ENCODE results near the gene TRIM13. TPM values are rescaled to one million over a fixed set of nuclear protein-coding genes. Genes with fewer than 3 reads are reported as not detected.
"Not testable (repeated sequence)": the region's sequence is repeated elsewhere in the genome, so short reads cannot be mapped to it uniquely, and the experiment has no call there.

Gene TRIM13
- total and polyA plus RNA-seq, 5 donors = 14.0 to 25.4 (median 19.9) TPM

DNA sequence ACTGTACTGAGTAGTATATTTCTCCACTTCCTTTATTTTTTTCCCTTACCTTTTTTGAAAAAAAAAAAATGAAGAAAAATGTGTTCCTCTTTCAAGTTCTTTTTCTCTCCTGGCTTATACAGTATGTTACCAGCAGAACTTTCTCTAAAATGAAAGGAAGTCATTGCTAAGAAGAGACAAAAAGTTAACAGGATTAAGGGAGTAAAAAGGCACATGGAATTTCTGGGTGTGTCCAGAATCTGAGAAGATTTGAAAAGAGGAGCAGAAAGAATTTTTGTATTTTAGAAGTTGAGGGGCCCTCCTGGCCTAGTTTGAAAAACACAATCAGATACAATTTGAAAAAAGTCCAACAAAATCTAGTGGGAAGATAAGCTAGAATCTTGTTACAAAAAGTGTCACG lies 21.0 kb upstream of the TRIM13 start:
- ATAC-seq (no peak), DNase-seq (no peak)
- H3K4me1 ChIP-seq (ENCODE audit: control insufficient read depth, insufficient read depth, low read length) = peaks cover 4% of the 10 kb centered on the region
- H3K27me3 ChIP-seq (ENCODE audit: control insufficient read depth, insufficient read depth) = no peaks in the 10 kb centered on the region
- 91% methylated on average over 1 of the region's 1 CpG for WGBS
- H3K4me3 ChIP-seq (ENCODE audit: low read length) = no peak overlapping the region
- no peaks in the 10 kb centered on the region for H3K9me3 ChIP-seq (ENCODE audit: control insufficient read depth, low read length)
- intact Hi-C loops (cut with DNase I) = loop anchor here in 3 of 4 donors (5.0 to 10.0 kb wide), 7 partner anchors 556 to 1091 kb away; no protein-coding TSS in a partner anchor
- H3K27ac ChIP-seq (ENCODE audit: low read length) = no peak overlapping the region

DNA sequence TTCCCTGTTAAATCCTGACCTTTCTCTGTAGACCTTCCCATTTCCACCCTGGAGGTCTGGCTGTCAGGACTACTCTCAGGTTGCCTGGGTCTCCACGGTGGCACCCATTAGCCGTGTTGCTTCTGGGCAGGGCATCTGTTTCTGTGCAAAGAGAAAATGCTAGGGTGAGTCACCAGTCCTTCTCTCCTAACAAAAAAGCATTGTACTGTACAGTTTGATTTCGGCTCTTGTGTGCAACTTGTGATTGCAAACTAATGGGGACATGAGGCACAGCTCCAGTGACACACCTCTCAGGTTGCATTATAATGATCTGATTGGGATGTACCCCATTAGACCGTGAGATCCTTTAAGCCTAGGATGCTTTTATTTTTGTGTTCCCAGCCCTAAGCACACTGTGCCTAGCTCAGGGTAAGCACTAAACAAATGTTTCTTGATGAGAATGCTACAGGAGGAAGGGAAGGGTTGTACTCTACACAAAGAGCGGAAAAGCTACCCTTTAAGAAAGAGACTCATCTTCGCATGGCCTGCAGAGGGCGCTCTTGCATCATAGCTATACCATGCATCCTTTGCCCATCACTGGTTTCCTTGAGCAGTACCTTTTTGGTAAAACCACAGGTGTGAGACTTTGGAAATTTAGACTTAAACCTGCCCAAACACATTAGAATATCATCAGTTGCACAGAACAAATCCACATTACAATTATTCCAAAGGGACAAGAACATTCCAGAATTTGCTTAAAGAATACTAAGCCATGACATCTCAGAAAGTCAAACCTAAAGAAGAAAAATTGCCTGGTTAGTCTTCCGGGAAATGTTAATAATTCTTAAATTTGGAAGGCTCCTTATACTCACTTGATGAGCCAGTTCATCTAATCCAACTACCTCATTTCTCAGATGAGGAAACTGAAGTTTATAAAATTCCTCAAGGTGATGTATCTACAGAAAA lies 20.3 kb upstream of the TRIM13 start:
- H3K9me3 ChIP-seq (ENCODE audit: control insufficient read depth, low read length) = no peaks in the 10 kb centered on the region
- no peaks in the 10 kb centered on the region for H3K27me3 ChIP-seq (ENCODE audit: control insufficient read depth, insufficient read depth)
- 52% methylated on average over 8 of the region's 8 CpGs for WGBS
- intact Hi-C loops (cut with DNase I) = loop anchor here in 3 of 4 donors (5.0 to 10.0 kb wide), 7 partner anchors 556 to 1091 kb away; no protein-coding TSS in a partner anchor
- peaks cover 4% of the 10 kb centered on the region for H3K4me1 ChIP-seq (ENCODE audit: control insufficient read depth, insufficient read depth, low read length)
- no peak overlapping the region for H3K4me3 ChIP-seq (ENCODE audit: low read length)
- H3K27ac ChIP-seq (ENCODE audit: low read length) = no peak overlapping the region
- DNase-seq (peak; percentile 54 to 86 (median 75)), ATAC-seq (peak; percentile 67 to 87)

DNA sequence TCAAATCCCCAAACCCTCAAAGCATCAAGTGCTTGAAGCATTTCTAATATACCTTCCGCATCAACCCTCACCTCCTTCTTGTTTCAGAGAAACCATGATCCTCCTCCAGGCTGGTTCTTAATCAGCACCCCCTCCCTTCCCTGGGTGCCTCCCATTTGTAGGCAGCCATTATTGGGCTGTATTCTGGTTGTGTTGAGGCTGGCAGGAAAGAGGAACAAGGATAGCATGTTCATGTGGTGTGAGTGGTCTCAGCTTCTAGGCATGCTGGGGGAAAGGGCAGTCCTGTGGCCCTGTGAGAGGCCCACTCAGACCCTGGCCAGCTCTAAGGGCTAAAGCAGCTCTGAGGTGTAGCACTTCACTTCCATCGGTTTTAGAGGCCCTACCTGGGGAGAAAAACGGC lies 18.9 kb upstream of the TRIM13 start:
- Histone ChIP-seq H3K27me3 (ENCODE audit: control insufficient read depth, insufficient read depth) (no peaks in the 10 kb centered on the region), H3K27ac (ENCODE audit: low read length) (no peak overlapping the region), H3K4me1 (ENCODE audit: control insufficient read depth, insufficient read depth, low read length) (peaks cover 4% of the 10 kb centered on the region), H3K4me3 (ENCODE audit: low read length) (no peak overlapping the region), H3K9me3 (ENCODE audit: control insufficient read depth, low read length) (no peaks in the 10 kb centered on the region)
- DNase-seq (no peak), ATAC-seq (no peak)
- intact Hi-C loops (cut with DNase I) = loop anchor here in 3 of 4 donors (5.0 to 10.0 kb wide), 7 partner anchors 554 to 1089 kb away; no protein-coding TSS in a partner anchor
- WGBS = 71% methylated on average over 3 of the region's 3 CpGs

DNA sequence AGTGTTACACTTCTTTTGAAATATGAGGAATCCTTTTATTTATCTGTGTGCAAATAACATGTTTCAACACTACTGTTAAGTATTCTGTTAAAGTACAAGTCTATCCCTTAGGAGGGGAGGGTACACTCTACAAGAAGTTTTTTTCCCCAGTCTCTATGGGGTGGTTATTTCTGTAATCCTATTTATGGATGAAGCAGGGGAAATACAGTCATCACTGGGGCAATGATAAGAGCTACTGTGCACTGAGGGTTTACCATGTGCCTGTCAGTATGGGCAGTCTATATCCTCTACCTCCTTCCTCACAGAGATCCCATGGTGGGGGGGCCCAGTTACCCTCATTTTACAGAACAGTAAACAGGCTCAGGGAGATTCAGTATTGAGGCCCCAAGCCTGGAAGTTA lies 16.6 kb upstream of the TRIM13 start:
- Histone ChIP-seq H3K9me3 (ENCODE audit: control insufficient read depth, low read length) (no peaks in the 10 kb centered on the region), H3K4me3 (ENCODE audit: low read length) (no peak overlapping the region), H3K4me1 (ENCODE audit: control insufficient read depth, insufficient read depth, low read length) (peaks cover 4% of the 10 kb centered on the region), H3K27ac (ENCODE audit: low read length) (no peak overlapping the region), H3K27me3 (ENCODE audit: control insufficient read depth, insufficient read depth) (no peaks in the 10 kb centered on the region)
- no peak for DNase-seq
- ATAC-seq = no peak
- intact Hi-C loops (cut with DNase I) = no loop called here

DNA sequence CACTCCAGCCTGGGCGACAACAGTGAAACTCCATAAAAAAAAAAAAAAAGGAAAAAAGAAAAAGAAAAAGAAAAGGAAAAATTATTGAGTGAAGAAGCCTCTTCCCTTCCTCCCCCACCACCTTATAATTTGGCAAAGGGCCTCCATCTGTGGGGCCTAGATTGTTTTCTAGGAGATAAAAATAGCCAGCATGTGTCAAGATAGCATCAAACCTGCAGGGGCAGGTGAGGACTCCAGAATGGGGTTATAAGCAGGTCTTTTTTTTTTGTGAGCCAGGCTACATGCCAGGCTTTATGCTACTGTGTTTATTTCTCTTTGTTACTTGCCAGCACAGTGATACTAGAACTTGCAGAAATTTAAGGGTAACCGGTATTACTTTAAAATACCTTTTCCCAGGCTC lies 11.7 kb upstream of the TRIM13 start:
- DNase-seq (no peak), ATAC-seq (no peak)
- Histone ChIP-seq H3K4me1 (ENCODE audit: control insufficient read depth, insufficient read depth, low read length) (no peaks in the 10 kb centered on the region), H3K4me3 (ENCODE audit: low read length) (no peak overlapping the region), H3K9me3 (ENCODE audit: control insufficient read depth, low read length) (no peaks in the 10 kb centered on the region), H3K27ac (ENCODE audit: low read length) (no peak overlapping the region), H3K27me3 (ENCODE audit: control insufficient read depth, insufficient read depth) (no peaks in the 10 kb centered on the region)
- WGBS = 86% methylated on average over 2 of the region's 2 CpGs
- intact Hi-C loops (cut with DNase I) = no loop called here

DNA sequence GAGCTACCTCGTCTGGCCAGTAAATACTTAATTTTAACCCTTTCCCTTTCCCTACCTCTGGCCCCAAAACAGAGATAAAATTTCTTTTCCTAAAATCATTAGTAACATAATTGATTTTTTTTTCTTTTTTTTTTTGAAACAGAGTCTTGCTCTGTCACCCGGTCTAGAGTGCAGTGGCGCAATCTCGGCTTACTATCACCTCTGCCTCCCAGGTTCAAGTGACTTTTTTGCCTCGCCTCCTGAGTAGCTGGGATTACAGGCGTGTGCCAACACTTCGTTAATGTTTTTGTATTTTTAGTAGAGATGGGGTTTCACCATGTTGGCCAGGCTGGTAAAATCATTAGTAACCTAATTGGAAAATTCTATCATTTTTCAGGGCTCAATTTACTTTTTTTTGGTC lies 10.4 kb upstream of the TRIM13 start:
- Histone ChIP-seq H3K27ac (ENCODE audit: low read length) (no peak overlapping the region), H3K4me1 (ENCODE audit: control insufficient read depth, insufficient read depth, low read length) (no peaks in the 10 kb centered on the region), H3K9me3 (ENCODE audit: control insufficient read depth, low read length) (no peaks in the 10 kb centered on the region), H3K4me3 (ENCODE audit: low read length) (no peak overlapping the region), H3K27me3 (ENCODE audit: control insufficient read depth, insufficient read depth) (no peaks in the 10 kb centered on the region)
- no peak for DNase-seq
- no peak for ATAC-seq
- intact Hi-C loops (cut with DNase I) = no loop called here
- 83% methylated on average over 7 of the region's 7 CpGs for WGBS

DNA sequence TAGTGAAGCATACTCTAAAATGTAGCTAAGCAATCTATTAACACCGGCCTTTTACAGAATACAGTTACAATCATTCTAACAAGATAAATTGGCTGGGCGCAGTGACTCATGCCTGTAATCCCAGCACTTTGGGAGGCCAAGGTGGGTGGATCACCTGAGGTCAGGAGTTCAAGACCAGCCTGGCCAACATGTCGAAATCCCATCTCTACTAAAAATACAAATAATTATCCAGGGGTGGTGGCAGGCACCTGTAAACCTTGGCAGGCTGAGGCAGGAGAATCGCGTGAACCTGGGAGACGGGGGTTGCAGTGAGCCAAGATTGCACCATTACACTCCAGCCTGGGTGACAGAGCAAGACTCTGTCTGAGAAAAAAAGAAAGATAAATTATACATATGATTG lies 6.2 kb upstream of the TRIM13 start:
- not testable (repeated sequence) for H3K4me1 ChIP-seq (ENCODE audit: control insufficient read depth, insufficient read depth, low read length); H3K4me3 ChIP-seq (ENCODE audit: low read length); H3K9me3 ChIP-seq (ENCODE audit: control insufficient read depth, low read length); H3K27me3 ChIP-seq (ENCODE audit: control insufficient read depth, insufficient read depth); ATAC-seq; H3K27ac ChIP-seq (ENCODE audit: low read length); DNase-seq
- 98% methylated on average over 6 of the region's 6 CpGs for WGBS
- intact Hi-C loops (cut with DNase I) = loop anchor here in 1 of 4 donors (10.0 kb wide), 1 partner anchor 534 kb away; no protein-coding TSS in a partner anchor

DNA sequence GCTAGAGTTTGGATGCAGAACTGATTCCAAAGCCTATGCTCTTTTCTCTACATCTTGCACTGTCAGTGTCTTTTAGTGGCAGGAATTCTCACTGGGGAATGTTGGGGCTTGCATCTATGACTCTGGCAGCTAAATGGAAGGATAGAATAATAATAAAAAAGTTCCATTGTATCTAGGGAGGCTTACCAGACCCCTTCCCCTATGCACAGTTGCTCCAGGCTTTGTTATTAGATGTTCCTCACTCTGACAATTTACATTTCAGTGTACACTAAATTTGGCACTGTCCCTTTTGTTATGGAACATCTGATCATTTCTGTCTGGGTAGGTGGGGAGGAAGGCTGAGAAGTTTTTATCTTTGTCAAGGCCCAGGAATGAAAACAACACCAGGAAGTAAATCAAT lies 3.7 kb upstream of the TRIM13 start:
- no peak for ATAC-seq

DNA sequence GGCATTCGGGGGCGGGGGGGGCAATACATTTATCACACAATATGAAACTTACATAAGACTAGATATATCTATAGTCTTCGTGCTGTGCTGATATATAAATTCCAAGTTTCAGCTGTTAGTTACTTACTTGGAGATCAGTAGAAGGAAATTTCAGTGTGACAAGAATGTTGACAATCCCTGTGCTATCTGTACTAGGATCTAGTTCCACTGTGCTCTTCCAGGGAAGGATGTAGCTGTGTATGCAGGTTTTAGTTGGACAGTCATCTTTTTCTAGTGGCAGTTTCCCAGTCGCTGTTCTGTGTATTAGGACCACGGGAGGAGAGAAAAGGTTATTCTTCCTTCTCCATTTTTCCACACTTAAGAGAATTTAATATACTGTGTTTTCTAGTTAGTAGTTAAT lies 3.2 kb upstream of the TRIM13 start:
- H3K27ac ChIP-seq (ENCODE audit: low read length) = no peak overlapping the region
- 80% methylated on average over 5 of the region's 5 CpGs for WGBS
- no peaks in the 10 kb centered on the region for H3K9me3 ChIP-seq (ENCODE audit: control insufficient read depth, low read length)
- DNase-seq (no peak), ATAC-seq (no peak)
- H3K4me1 ChIP-seq (ENCODE audit: control insufficient read depth, insufficient read depth, low read length) = no peaks in the 10 kb centered on the region
- intact Hi-C loops (cut with DNase I) = loop anchor here in 1 of 4 donors (10.0 kb wide), 1 partner anchor 531 kb away; no protein-coding TSS in a partner anchor
- H3K4me3 ChIP-seq (ENCODE audit: low read length) = no peak overlapping the region
- H3K27me3 ChIP-seq (ENCODE audit: control insufficient read depth, insufficient read depth) = no peaks in the 10 kb centered on the region

More for the DNA sequence above, 3.7 kb upstream of the TRIM13 start:
- no peaks in the 10 kb centered on the region for H3K9me3 ChIP-seq (ENCODE audit: control insufficient read depth, low read length)
- no peak overlapping the region for H3K4me3 ChIP-seq (ENCODE audit: low read length)
- no peak overlapping the region for H3K27ac ChIP-seq (ENCODE audit: low read length)
- no peaks in the 10 kb centered on the region for H3K4me1 ChIP-seq (ENCODE audit: control insufficient read depth, insufficient read depth, low read length)
- no peak for DNase-seq
- H3K27me3 ChIP-seq (ENCODE audit: control insufficient read depth, insufficient read depth) = no peaks in the 10 kb centered on the region
- intact Hi-C loops (cut with DNase I) = loop anchor here in 1 of 4 donors (10.0 kb wide), 1 partner anchor 532 kb away; no protein-coding TSS in a partner anchor

DNA sequence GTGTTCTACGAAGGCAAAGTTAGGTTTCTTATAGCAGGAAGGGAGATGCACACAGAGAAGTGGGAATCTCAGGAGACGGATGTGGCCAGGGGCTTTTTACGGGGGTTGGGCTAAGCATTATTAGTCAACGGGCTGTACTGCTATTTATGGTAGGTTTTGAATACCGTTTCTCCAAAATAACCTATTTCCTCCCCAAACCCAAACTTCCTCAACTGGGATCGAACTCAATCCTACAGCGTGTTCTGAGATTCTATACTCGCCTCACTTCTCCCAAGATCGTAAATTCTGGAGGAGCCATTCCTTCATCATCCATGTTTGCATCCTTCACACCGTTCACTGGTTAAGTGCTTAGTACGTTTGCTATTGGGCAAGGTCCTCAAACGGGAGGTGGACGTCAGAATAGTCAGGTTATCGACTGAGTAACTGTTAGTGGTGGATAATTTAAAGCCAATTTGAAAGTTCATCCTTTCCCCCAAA lies 1.2 kb upstream of the TRIM13 start:
- Histone ChIP-seq H3K9me3 (ENCODE audit: control insufficient read depth, low read length) (no peaks in the 10 kb centered on the region), H3K27ac (ENCODE audit: low read length) (no peak overlapping the region), H3K4me3 (ENCODE audit: low read length) (peak overlapping the region; percentile 89), H3K27me3 (ENCODE audit: control insufficient read depth, insufficient read depth) (no peaks in the 10 kb centered on the region), H3K4me1 (ENCODE audit: control insufficient read depth, insufficient read depth, low read length) (no peaks in the 10 kb centered on the region)
- 35% methylated on average over 14 of the region's 14 CpGs for WGBS
- intact Hi-C loops (cut with DNase I) = loop anchor here in 2 of 4 donors (5.0 to 10.0 kb wide), 2 partner anchors 87 to 529 kb away; no protein-coding TSS in a partner anchor
- ATAC-seq (peak in 1 of 2 donors; percentile 19), DNase-seq (no peak)
